GM19043 (cell line): ENCODE measurements around the gene ACBD3.

Experiments
- ATAC-seq: cut with Tn5 transposase; IDR thresholded peaks from one replicate; pipeline ENCODE4 v1.9.1; 2021; ENCODE audit warnings: low read depth; ENCODE audit not compliant: unreplicated experiment

ACBD3 gene

DNA sequence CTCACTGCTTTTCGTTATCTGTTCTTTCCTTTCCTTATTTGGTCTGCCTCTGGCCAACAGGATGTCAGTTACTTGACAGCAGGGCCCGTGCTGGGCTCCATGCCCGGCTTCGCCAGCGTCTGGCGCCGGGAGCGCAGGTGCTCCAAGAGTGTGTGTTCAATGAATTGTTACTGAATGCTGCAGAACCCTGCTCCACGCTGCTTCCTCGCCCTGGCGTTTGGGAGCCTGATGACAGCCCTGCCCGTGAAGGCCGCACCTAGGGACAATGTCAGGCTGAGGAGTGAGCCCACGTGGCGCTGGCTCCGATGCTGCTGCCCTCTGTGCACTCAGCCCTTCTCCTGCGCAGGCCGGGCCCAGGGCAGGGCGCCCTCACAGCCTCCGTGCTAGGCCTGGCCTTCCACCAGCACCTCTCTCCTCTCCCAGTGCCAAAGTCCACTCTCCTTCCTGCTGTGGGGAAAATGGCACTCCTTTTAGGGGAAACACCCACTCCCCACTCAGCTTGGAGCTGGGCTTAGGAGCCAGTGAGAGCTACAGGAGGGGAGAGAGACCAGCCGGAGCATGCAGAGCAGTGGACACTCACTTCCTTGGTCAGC, 51.4 kb downstream of the ACBD3 start:
- ATAC-seq, result no peak

- no peak for ATAC-seq
Observed at GRCh38 chr1:226134170-226135058, 52.1 kb downstream of the ACBD3 start.

GRCh38 chr1:226133504-226134123, 52.9 kb downstream of the ACBD3 start:
- ATAC-seq, result no peak

GRCh38 chr1:226132728-226133503, 53.6 kb downstream of the ACBD3 start:
- peak; percentile 36 for ATAC-seq

- ATAC-seq, result no peak
Observed at GRCh38 chr1:226131639-226132038, 54.9 kb downstream of the ACBD3 start.

DNA sequence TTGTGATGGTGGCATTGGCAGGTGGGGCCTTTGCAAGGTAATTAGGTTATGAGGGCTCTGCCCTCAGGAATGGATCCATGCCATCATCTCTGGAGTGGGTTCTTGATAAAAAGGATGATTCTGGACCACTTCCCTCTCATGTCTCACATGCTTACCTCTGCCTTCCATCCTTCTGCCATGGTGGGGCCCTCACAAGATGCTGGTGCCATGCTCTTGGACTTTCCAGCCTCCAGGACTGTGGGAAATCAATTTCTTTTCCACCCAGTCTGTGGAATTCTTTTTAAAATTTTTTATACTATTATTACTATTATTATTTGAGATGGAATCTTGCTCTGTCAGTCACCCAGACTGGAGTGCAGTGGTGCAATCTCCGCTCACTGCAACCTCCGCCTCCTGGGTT, 57.3 kb downstream of the ACBD3 start:
- ATAC-seq, result no peak

DNA sequence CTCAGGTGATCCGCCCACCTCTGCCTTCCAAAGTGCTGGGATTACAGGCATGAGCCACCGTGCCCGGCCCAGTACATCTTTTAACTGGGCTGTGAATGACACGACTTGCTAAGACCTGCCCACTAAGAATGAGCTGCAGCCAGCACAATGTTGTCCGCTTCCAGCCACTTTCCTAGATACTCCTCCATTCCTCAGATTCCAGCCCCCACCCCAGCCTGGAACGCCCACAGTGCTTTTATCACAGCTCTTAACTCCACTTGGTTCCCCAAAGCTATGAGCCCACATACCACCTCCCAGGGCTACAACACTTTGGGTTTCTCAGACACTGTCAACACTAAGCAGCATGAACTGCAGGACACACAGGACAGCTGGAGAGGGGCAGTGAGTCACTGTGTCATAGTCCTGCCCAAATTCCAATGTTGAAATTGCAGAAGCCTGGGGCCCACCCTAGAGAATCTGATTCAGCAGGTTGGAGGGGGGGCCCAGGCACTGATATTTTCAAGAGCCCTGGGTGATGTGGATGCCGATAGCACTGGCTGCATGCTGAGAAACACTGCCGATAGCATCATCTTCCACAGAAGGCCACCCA, 58.0 kb downstream of the ACBD3 start:
- ATAC-seq, result no peak

- ATAC-seq, result peak; percentile 0
Observed at GRCh38 chr1:226126824-226127569, 59.5 kb downstream of the ACBD3 start.

GRCh38 chr1:226125831-226126230, 60.7 kb downstream of the ACBD3 start:
- ATAC-seq, result no peak

- peak; percentile 22 for ATAC-seq
Observed at GRCh38 chr1:226125097-226125630, 61.4 kb downstream of the ACBD3 start.

GRCh38 chr1:226123591-226124471, 62.7 kb downstream of the ACBD3 start:
- no peak for ATAC-seq

DNA sequence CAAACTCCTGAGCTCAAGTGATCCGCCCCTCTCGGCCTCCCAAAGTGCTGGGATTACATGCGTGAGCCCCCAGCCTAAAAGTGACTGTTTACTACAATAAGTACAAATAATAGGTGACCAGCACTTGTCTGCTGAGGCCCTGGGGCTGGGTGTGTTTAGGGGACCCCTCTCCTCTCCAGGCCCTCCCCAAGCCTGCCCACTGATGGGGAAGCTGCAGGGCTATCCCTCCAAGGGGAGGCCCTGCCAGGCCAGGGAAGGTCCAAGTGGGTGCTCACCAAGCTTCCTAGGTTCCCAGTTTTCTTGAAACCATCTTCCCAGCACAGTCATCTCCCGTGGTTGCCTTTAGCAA, 63.4 kb downstream of the ACBD3 start:
- ATAC-seq, result no peak

GRCh38 chr1:226121587-226122400, 64.7 kb downstream of the ACBD3 start:
- peak; percentile 52 for ATAC-seq

DNA sequence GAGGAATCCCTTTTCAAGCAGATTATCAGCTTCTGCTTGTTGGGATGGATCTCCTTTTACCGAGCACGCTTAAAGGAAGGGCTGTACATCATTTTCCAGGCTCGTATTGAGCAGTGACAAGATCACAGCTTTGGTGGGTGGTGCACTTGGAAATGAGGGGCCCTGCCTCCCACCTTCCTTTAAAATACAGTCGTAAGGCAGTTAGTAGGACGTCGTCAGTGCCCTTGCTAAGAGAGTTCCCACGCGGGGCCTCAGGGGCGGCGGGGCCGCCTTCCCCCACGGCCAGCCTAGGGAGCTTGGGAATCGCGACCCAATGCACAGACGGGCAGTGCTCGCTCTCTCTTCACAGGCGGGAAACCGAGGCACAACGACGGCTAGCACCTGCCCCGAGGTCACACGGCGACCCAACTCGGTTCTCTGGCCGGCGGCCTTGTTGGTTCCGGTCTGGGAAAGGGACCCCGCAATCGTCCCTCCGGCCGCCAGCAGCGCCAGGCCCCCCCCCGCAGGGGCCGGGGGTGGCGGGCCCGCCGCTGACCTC, 65.4 kb downstream of the ACBD3 start:
- ATAC-seq, result no peak

GRCh38 chr1:226120398-226120797, 66.1 kb downstream of the ACBD3 start:
- no peak for ATAC-seq

- no peak for ATAC-seq
Observed at GRCh38 chr1:226119169-226119568, 67.4 kb downstream of the ACBD3 start.

DNA sequence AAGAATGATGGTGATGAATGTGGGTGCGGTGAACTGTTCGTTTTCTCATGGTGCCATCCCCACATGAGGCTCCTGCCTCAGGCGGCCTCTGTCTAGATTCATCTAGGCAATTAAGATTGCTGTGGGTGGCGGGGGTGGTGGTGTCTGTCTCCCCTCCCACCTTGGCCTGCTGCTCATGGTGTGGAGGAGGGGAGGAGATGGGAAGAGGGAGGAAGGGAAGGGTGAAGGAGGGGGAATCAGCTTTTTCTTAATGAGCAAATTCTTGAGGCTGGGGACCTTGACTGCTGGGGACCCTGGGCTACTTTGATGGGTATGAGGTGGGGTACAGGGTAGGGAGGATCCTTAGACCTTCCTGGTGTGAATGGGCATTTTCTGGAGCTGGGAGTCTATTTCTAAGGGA, 68.2 kb downstream of the ACBD3 start:
- no peak for ATAC-seq

GRCh38 chr1:226117330-226117729, 69.2 kb downstream of the ACBD3 start:
- ATAC-seq, result no peak
